Activated CD8-positive, alpha-beta T cell treated with anti-CD3 and anti-CD28 coated beads for 36 hours (primary cell): ENCODE measurements around the gene SAP25. TPM values are rescaled to one million over a fixed set of nuclear protein-coding genes. Genes with fewer than 3 reads are reported as not detected.
A peak's percentile ranks its signal among the peaks of the same experiment; 100 is the strongest.

Source experiments
- ATAC-seq: fragments of 200-7000 bp; cut with Tn5 transposase; one replicate; pipeline ENCODE4 v1.10.0; 2021; ENCODE audit warnings: mild to moderate bottlenecking, moderate library complexity
- CTCF ChIA-PET: fragments of 350-600 bp; sonication (Branson Sonifier 250); formaldehyde crosslinking; loops from one replicate; lab custom pipeline; 2021; ENCODE audit warnings: antibody characterized with exemption; lab: Charles Lee
- POLR2A ChIA-PET: fragments of 350-600 bp; sonication (Branson Sonifier 250); formaldehyde crosslinking; loops from one replicate; lab custom pipeline; 2021; ENCODE audit warnings: antibody characterized with exemption; lab: Charles Lee
- DNase-seq: peaks from one replicate; pipeline ENCODE4 v3.0.0-alpha.2; 2020
- H3K27ac Mint-ChIP-seq: one replicate; pipeline ENCODE4 v1.8.0; 2021; ENCODE audit warnings: mild to moderate bottlenecking, mixed read lengths
- H3K27me3 Mint-ChIP-seq: one replicate; pipeline ENCODE4 v1.8.0; 2021; ENCODE audit warnings: mixed read lengths
- H3K36me3 Mint-ChIP-seq: one replicate; pipeline ENCODE4 v1.8.0; 2021; ENCODE audit warnings: low read depth, mixed read lengths
- H3K4me1 Mint-ChIP-seq: one replicate; pipeline ENCODE4 v1.8.0; 2021; ENCODE audit warnings: low read depth, mixed read lengths
- H3K4me3 Mint-ChIP-seq: one replicate; pipeline ENCODE4 v1.8.0; 2021; ENCODE audit warnings: mild to moderate bottlenecking, moderate library complexity, mixed read lengths
- H3K9me3 Mint-ChIP-seq: one replicate; pipeline ENCODE4 v1.8.0; 2021; ENCODE audit warnings: mixed read lengths
- intact Hi-C: fragments of 100-400 bp; cut with micrococcal nuclease; formaldehyde crosslinking; loops from one replicate; pipeline ENCODE4 v1.10.0; 2022
- total RNA-seq, 2 experiments: library from RNA; stranded (reverse); gene quantifications; one replicate each; pipeline ENCODE4 v1.2.3, GENCODE V29; 2021
- TF ChIP-seq, protein P1 (sequence below): fragments of 200-600 bp; IDR thresholded peaks from one replicate; pipeline ENCODE4 v1.8.0; 2022; ENCODE audit warnings: antibody characterized with exemption, mild to moderate bottlenecking

SAP25 gene
- total RNA-seq, 2 experiments from 2014 or later: 9.9 to 12.8 TPM

DNA sequence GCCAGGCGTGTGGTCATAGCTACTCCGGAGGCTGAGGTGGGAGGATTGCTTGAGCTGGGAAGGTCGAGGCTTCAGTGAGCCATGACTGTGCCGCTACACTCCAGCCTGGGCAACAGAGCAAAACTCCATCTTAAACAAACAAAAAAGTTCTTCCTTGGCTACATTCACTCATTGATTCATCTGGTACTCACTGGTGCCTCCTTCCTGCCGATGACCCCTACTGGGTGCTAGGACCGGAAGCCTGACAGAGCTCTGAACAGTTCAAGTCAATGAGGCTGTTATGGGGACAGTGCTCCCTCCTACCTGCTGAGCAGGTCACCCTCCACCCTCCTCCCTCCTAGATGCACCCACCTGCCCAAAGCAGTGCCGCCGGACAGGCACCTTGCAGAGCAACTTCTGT, 33.4 kb upstream of the SAP25 start:
- ATAC-seq: no peak
- TF ChIP-seq, protein P1, sequence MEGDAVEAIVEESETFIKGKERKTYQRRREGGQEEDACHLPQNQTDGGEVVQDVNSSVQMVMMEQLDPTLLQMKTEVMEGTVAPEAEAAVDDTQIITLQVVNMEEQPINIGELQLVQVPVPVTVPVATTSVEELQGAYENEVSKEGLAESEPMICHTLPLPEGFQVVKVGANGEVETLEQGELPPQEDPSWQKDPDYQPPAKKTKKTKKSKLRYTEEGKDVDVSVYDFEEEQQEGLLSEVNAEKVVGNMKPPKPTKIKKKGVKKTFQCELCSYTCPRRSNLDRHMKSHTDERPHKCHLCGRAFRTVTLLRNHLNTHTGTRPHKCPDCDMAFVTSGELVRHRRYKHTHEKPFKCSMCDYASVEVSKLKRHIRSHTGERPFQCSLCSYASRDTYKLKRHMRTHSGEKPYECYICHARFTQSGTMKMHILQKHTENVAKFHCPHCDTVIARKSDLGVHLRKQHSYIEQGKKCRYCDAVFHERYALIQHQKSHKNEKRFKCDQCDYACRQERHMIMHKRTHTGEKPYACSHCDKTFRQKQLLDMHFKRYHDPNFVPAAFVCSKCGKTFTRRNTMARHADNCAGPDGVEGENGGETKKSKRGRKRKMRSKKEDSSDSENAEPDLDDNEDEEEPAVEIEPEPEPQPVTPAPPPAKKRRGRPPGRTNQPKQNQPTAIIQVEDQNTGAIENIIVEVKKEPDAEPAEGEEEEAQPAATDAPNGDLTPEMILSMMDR: no peak
- CTCF ChIA-PET: interaction anchor here (0.6 to 3.8 kb wide), 3 partner anchors 44 to 98 kb away, joined by 3 to 14 read pairs (median 13); partner anchors contain the start of gene POP7
- DNase-seq: no peak
- intact Hi-C loops: loop anchor here (10.0 kb wide), 1 partner anchor 68 kb away; the partner anchor contains the start of gene GNB2
- H3K27ac Mint-ChIP-seq: no peak overlapping the region
- no peaks in the 10 kb centered on the region for H3K9me3 Mint-ChIP-seq
- no peaks in the 10 kb centered on the region for H3K36me3 Mint-ChIP-seq
- no peak overlapping the region for H3K4me3 Mint-ChIP-seq
- H3K27me3 Mint-ChIP-seq: peaks cover 3% of the 10 kb centered on the region
- peaks cover 21% of the 10 kb centered on the region for H3K4me1 Mint-ChIP-seq
- POLR2A ChIA-PET: interaction anchor here (0.9 to 1.7 kb wide), 4 partner anchors 20 to 142 kb away, joined by 3 to 4 read pairs (median 3); partner anchors contain the start of genes FBXO24, LRCH4 and POP7

DNA sequence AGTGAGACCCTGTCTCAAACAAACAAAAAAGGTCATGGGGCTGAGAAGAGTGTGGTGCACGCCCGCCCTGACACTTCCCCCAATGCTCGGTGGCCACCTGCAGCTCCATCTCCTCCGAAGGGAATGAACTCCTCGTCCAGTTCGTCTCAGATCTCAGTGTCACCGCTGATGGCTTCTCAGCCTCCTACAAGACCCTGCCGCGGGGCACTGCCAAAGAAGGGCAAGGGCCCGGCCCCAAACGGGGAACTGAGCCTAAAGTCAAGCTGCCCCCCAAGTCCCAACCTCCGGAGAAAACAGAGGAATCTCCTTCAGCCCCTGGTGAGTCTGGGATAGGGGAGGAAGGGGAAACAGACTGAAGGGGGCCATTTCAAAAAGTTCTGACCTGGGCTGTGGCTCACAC, 32.6 kb upstream of the SAP25 start:
- ChIA-PET CTCF (interaction anchor here (0.6 to 3.8 kb wide), 7 partner anchors 18 to 99 kb away, joined by 3 to 14 read pairs (median 6); partner anchors contain the start of gene POP7), POLR2A (interaction anchor here (0.7 to 1.7 kb wide), 5 partner anchors 17 to 250 kb away, joined by 3 to 4 read pairs (median 4); partner anchors contain the start of genes FBXO24 and LRCH4)
- Mint-ChIP-seq H3K9me3 (no peaks in the 10 kb centered on the region), H3K27ac (no peak overlapping the region), H3K4me3 (no peak overlapping the region), H3K4me1 (peaks cover 21% of the 10 kb centered on the region), H3K27me3 (peaks cover 3% of the 10 kb centered on the region), H3K36me3 (no peaks in the 10 kb centered on the region)
- TF ChIP-seq, protein P1: no peak
- intact Hi-C loops: loop anchor here (10.0 kb wide), 1 partner anchor 68 kb away; the partner anchor contains the start of gene GNB2
- DNase-seq: no peak
- ATAC-seq: no peak

DNA sequence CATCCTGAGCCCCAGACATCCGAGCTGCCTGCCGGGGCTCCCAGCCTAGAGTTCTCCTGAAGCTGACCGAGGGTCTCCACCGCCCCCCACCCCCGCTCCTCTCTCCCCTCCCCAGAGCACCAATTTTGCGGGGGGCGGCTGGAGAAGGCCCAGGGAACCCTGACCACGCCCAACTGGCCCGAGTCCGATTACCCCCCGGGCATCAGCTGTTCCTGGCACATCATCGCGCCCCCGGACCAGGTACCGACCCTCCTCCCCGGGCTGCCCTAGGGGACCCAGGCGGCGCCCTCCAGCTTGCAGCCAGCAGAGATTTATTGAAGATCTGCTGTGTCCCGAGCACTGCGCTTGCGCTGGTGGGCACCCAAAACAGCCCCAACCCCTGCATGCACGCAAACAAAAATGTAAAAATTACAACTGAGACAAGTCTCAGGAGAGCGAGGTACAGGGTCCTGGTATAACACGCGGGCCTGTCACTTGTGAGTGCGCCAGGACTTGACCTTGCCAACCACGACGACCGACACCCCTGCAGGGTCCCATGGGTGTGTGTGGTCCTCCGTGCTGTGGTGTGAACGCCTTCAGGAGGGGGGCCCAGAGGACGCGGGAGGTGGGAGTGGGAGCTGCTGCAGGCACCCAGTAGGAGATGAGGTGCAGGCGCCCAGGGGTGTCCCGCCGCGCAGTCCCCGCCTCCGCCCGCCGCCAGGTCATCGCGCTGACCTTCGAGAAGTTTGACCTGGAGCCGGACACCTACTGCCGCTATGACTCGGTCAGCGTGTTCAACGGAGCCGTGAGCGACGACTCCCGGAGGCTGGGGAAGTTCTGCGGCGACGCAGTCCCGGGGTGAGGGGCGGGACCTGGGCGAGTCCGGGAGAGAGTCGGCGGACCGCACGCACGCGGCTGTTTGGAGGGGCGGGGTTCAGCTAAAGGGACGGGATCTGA, 31.5 kb upstream of the SAP25 start:
- H3K27ac Mint-ChIP-seq: peak overlapping the region; percentile 42

DNA sequence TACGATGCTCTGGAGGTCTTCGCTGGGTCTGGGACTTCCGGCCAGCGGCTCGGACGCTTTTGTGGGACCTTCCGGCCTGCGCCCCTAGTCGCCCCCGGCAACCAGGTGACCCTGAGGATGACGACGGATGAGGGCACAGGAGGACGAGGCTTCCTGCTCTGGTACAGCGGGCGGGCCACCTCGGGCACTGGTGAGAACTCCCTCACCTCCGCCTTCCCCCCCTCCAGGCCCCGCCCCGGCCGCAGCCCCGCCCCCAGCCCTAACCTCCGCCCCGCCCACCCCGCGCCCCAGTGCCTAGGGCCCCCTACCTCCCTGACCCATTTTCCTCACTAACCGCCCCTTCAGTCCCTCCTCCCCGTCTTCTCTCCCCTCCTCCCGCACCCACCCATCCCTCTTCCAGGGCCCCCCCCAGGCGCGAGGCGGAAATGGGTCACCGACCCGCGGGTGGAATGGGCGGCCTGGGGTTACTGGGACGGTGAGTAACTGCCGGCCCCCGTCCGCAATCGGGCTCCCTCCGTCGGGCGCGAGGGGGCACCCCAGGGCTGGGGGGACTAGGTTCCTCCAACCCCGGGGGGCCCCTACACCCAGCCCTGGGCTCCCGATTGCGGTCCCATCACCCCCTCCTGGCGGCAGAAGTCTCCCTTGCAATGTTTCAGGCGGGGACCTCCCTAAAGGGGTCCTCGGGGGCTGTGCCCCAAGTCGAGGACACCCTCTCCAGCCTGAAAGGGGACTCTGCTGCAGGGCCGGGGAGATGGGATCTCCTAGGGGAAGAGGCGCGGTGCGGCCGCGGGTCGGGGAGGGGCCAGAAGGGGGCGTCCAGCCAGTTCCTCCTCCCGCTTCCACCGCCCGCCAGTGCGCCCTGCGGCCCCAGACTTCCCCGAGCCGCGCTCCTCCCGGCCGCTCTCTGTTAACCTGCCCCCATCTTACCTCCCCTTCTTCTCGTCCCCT, 30.6 kb upstream of the SAP25 start:
- Mint-ChIP-seq H3K4me1 (peaks cover 19% of the 10 kb centered on the region), H3K27me3 (peaks cover 3% of the 10 kb centered on the region), H3K36me3 (no peaks in the 10 kb centered on the region), H3K27ac (peak overlapping the region; percentile 82), H3K9me3 (no peaks in the 10 kb centered on the region), H3K4me3 (peak overlapping the region; percentile 78)
- TF ChIP-seq, protein P1: peak; percentile 72
- intact Hi-C loops: loop anchor here (10.0 kb wide), 1 partner anchor 70 kb away; the partner anchor contains the start of gene GNB2
- DNase-seq (peak; percentile 87), ATAC-seq (peak; percentile 81)
- POLR2A ChIA-PET: interaction anchor here (0.8 to 1.4 kb wide), 3 partner anchors 8 to 218 kb away, joined by 3 to 4 read pairs (median 3); partner anchors contain the start of gene MOSPD3
- CTCF ChIA-PET: interaction anchor here (0.7 to 3.8 kb wide), 10 partner anchors 8 to 134 kb away, joined by 3 to 14 read pairs (median 4); partner anchors contain the start of genes FBXO24, MOSPD3 and POP7

More for the DNA sequence above, 31.5 kb upstream of the SAP25 start:
- intact Hi-C loops: loop anchor here (10.0 kb wide), 1 partner anchor 70 kb away; the partner anchor contains the start of gene GNB2
- POLR2A ChIA-PET: interaction anchor here (0.7 to 1.7 kb wide), 4 partner anchors 16 to 251 kb away, joined by 3 to 4 read pairs (median 4); no protein-coding TSS in a partner anchor
- H3K4me3 Mint-ChIP-seq: peak overlapping the region; percentile 78
- peak; percentile 52 for DNase-seq
- peaks cover 3% of the 10 kb centered on the region for H3K27me3 Mint-ChIP-seq
- peak; percentile 11 for ATAC-seq
- peaks cover 19% of the 10 kb centered on the region for H3K4me1 Mint-ChIP-seq
- H3K9me3 Mint-ChIP-seq: no peaks in the 10 kb centered on the region
- TF ChIP-seq, protein P1: no peak
- H3K36me3 Mint-ChIP-seq: no peaks in the 10 kb centered on the region
- CTCF ChIA-PET: interaction anchor here (0.7 to 3.8 kb wide), 12 partner anchors 8 to 135 kb away, joined by 3 to 14 read pairs (median 4); partner anchors contain the start of genes FBXO24 and POP7
